Measurements from ENCODE around the gene HTT.

DNA sequence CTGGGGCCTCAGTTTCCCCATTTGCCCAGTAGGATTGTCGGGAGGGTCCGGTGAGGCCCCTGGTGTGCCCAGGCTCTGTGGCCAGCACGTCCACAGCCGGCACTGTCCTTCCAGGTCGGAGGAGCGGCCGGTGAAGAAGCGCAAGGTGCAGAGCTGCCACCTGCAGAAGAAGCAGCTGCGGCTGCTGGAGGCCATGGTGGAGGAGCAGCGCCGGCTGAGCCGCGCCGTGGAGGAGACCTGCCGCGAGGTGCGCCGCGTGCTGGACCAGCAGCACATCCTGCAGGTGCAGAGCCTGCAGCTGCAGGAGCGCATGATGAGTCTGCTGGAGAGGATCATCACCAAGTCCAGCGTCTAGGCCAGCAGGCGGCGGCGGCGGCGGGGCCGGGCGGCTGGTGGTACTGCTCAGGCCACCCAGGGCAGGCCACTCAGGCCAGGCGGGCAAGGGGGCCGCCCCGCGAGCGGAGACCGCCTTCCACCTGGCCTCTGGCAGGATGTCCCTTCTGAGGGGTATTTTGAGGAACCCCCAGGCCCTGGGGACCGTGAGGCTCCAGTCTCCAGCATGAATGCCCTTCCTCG, 181.2 kb downstream of the HTT start:
- TF ChIP-seq FOXP1 (IDR thresholded peaks at IDR 0.05) (no peak), FOXP1 (CRISPR knock-in tag; IDR thresholded peaks at IDR 0.05) (no peak), MAZ (IDR thresholded peaks at IDR 0.05; ENCODE audit: borderline replicate concordance, low read depth, low read length) (no peak), MAZ (CRISPR knock-in tag; IDR thresholded peaks at IDR 0.05; ENCODE audit: low read depth) (no peak), SNAI1 (CRISPR knock-in tag; IDR thresholded peaks at IDR 0.05; ENCODE audit: borderline replicate concordance) (no peak), ZBTB20 (CRISPR knock-in tag; IDR thresholded peaks at IDR 0.05; ENCODE audit: borderline replicate concordance, low read depth) (no peak), MAFF (IDR thresholded peaks at IDR 0.05; ENCODE audit: low read depth, low read length) (no peak), RBM22 (optimal IDR thresholded peaks at IDR 0.05; ENCODE audit: low read length) (no peak), ZNF3 (CRISPR knock-in tag; IDR thresholded peaks at IDR 0.05) (no peak), ZNF878 (CRISPR knock-in tag; IDR thresholded peaks at IDR 0.05) (no peak), ZNF33A (CRISPR knock-in tag; IDR thresholded peaks at IDR 0.05; ENCODE audit: borderline replicate concordance) (no peak), YY1 (IDR thresholded peaks at IDR 0.05; ENCODE audit: insufficient read depth, insufficient replicate concordance, low read depth, low read length) (no peak), ZNF510 (CRISPR knock-in tag; IDR thresholded peaks at IDR 0.05; ENCODE audit: low read depth) (no peak)
- TF ChIP-seq, protein P1, sequence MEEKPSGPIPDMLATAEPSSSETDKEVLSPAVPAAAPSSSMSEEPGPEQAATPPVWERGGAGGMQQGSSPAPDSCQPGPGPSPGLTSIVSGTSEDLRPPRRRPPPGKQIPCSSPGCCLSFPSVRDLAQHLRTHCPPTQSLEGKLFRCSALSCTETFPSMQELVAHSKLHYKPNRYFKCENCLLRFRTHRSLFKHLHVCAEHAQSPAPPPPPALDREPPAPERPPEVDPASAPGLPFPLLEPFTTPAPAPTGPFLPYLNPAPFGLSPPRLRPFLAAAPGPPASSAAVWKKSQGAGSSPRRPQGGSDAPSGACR (CRISPR knock-in tag; IDR thresholded peaks at IDR 0.05): no peak
- TF ChIP-seq, protein P2, sequence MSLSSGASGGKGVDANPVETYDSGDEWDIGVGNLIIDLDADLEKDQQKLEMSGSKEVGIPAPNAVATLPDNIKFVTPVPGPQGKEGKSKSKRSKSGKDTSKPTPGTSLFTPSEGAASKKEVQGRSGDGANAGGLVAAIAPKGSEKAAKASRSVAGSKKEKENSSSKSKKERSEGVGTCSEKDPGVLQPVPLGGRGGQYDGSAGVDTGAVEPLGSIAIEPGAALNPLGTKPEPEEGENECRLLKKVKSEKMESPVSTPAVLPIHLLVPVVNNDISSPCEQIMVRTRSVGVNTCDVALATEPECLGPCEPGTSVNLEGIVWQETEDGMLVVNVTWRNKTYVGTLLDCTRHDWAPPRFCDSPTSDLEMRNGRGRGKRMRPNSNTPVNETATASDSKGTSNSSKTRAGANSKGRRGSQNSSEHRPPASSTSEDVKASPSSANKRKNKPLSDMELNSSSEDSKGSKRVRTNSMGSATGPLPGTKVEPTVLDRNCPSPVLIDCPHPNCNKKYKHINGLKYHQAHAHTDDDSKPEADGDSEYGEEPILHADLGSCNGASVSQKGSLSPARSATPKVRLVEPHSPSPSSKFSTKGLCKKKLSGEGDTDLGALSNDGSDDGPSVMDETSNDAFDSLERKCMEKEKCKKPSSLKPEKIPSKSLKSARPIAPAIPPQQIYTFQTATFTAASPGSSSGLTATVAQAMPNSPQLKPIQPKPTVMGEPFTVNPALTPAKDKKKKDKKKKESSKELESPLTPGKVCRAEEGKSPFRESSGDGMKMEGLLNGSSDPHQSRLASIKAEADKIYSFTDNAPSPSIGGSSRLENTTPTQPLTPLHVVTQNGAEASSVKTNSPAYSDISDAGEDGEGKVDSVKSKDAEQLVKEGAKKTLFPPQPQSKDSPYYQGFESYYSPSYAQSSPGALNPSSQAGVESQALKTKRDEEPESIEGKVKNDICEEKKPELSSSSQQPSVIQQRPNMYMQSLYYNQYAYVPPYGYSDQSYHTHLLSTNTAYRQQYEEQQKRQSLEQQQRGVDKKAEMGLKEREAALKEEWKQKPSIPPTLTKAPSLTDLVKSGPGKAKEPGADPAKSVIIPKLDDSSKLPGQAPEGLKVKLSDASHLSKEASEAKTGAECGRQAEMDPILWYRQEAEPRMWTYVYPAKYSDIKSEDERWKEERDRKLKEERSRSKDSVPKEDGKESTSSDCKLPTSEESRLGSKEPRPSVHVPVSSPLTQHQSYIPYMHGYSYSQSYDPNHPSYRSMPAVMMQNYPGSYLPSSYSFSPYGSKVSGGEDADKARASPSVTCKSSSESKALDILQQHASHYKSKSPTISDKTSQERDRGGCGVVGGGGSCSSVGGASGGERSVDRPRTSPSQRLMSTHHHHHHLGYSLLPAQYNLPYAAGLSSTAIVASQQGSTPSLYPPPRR (CRISPR knock-in tag; IDR thresholded peaks at IDR 0.05; ENCODE audit: borderline replicate concordance): no peak

All from HepG2 (cell line).